GM12864 (cell line): ENCODE data around the gene NIT2.
A peak's percentile ranks its signal among the peaks of the same experiment; 100 is the strongest.

Source experiments
- DNase-seq: peaks from one replicate; pipeline ENCODE4 v3.0.0-alpha.2; 2011; ENCODE audit warnings: low read depth
- H3K4me3 ChIP-seq: 2 replicates; pipeline ENCODE4 v1.5.1; 2011; ENCODE audit warnings: mild to moderate bottlenecking, low read depth, low read length, control low read depth
- CTCF ChIP-seq: IDR thresholded peaks from 2 replicates; pipeline ENCODE4 v1.5.1; 2011; ENCODE audit warnings: low read depth, mild to moderate bottlenecking, moderate library complexity, low read length, control low read depth, inconsistent platforms; ENCODE audit errors: missing control alignments

Gene NIT2

GRCh38 chr3:100395679-100396431 lies 61.3 kb downstream of the NIT2 start:
- no peak for TF ChIP-seq CTCF
- H3K4me3 ChIP-seq: no peak overlapping the region
- DNase-seq: no peak

- no peak for TF ChIP-seq CTCF
- DNase-seq: no peak
- H3K4me3 ChIP-seq: no peak overlapping the region
Measured at GRCh38 chr3:100396967-100397366, 62.4 kb downstream of the NIT2 start.

DNA sequence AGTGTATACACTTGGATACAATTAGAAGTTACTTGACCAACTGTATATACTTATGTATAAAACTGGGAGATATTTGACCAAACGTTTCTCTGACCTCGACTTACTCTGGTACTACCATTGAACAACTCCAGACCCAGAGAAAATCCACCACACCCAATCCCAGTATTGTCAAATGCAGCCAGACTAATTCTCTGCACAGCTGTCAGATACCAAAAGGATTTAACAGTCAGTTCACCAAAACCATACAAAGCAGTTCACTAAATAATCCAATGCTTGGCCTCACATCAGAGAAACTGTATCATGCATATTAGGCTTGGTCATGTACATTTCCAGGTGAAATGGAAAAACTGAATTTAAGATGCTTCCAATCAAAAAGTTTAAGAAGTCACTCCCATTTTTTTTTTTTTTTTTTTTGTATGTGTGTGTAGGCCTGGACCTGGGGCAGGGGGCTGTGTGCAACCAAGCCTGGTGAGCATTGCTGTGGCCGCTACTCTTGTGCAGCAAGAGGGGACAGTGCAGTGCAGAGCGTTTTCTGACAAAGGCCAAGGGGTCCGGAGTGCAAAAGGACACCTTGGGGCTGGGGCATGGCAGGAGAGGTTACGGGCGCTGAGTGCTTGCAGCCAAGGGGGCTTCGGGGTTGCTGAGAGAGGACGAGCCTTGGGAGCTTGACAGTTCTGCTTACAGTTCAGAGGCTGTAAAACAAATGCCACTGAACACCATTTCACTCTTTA lies 64.9 kb downstream of the NIT2 start:
- DNase-seq: no peak
- H3K4me3 ChIP-seq: peak overlapping the region; percentile 99
- no peak for TF ChIP-seq CTCF

DNA sequence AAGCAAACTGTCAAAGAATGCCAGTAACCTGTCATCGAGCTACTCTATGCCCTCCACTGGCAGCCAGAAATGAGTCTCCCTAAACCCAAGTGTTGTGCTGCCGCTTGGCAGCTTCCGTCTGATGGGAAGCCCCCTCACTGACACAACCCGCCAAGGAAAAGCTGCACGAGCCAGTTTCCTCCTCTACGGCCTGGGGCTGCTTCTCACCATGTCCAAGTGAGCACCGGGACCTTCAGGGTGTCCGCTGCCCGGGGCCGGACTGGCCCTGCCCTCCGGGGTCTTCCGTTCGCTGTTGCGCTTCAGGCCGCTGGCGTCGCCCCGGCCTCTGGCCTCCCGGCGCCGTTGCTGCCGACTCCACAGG lies 65.8 kb downstream of the NIT2 start:
- TF ChIP-seq CTCF: no peak
- DNase-seq: peak; percentile 8
- H3K4me3 ChIP-seq: peak overlapping the region; percentile 99

- peak within 1 kb of the TSS; percentile 99 for H3K4me3 ChIP-seq
- no peak for TF ChIP-seq CTCF
- peak; percentile 94 for DNase-seq
Measured at GRCh38 chr3:100400780-100401673, 66.5 kb downstream of the NIT2 start, which contains the start of the genes LNP1 and TOMM70. Gene LNP1, plus strand, starts transcription at chr3:100401539. Its CDS starts 28,191 bp downstream, at chr3:100429730. Gene TOMM70, minus strand, starts transcription at chr3:100401089. Its CDS starts 140 bp downstream, at chr3:100400949.

GRCh38 chr3:100401674-100402041 lies 67.1 kb downstream of the NIT2 start:
- DNase-seq: peak; percentile 29
- TF ChIP-seq CTCF: no peak

More at GRCh38 chr3:100401674-100402041, 67.1 kb downstream of the NIT2 start:
- H3K4me3 ChIP-seq: peak overlapping the region; percentile 99
